ENCODE measurements around the gene LAMA2.

DNA sequence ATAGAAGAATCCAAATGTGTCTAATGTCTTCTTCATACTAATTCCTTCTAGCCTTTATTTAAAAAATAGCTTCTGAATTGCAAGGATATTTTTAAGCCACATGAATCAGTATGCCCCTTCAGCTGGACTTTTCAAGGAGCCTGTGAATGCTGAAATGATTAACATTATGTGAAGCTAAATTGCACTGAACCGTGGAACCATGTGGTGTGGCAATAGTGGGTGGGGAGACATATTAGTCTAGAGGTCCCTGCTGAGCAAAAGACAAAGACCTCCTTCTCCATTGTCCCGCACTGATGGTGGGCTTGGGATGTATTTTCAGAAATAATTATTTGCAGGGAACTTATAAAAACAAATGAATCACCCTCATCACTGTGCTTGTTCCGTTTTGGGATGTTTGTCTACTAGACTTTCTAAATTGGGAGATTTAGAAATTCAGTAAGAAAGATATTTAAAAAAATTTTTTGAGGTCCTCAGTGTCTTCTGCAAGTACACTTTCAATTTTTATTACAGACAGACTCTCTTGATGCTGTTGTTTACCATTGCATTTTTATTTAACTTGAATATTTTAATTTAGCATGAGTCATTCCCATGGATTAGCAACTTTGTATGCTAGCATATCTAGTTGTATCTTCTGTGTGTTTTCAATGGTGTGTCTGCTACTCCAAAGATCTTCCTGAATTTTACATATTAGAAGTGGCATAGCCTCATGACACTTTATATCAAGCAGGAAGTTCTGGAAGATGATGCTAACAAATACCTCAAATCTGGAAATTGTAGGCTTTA lies 238.1 kb downstream of the LAMA2 start:
- TF ChIP-seq EZH2 (IDR thresholded peaks at IDR 0.05), result no peak
- no peak for TF ChIP-seq POLR2AphosphoS5 (IDR thresholded peaks at IDR 0.05; ENCODE audit: borderline replicate concordance, low read depth, low read length)
- TF ChIP-seq FOXP2 (optimal IDR thresholded peaks at IDR 0.05; ENCODE audit: control extremely low read depth, extremely low read length, insufficient read depth), result no peak

Measured in SK-N-MC (cell line).